ENCODE measurements around the gene CEBPG. TPM values are rescaled to one million over a fixed set of nuclear protein-coding genes. Genes with fewer than 3 reads are reported as not detected.
A peak's percentile ranks its signal among the peaks of the same experiment; 100 is the strongest.

Gene CEBPG
- total and polyA plus RNA-seq, 9 of the 15 experiments (the other 6 are each of a cell fraction or from before 2014, with no cell fraction given), result 9.5 to 34.9 (median 30.9) TPM

- H3K4me3 ChIP-seq, result no peak overlapping the region
- TF ChIP-seq DACH1 (IDR thresholded peaks at IDR 0.05; ENCODE audit: partially characterized antibody) (peak; percentile 87), ZNF518B (CRISPR knock-in tag; IDR thresholded peaks at IDR 0.05) (no peak), HMGN3 (IDR thresholded peaks at IDR 0.05; ENCODE audit: borderline replicate concordance, extremely low read depth, insufficient read length, low read depth, low read length) (no peak), MCM7 (IDR thresholded peaks at IDR 0.05) (no peak), ATF6 (CRISPR knock-in tag; IDR thresholded peaks at IDR 0.05) (no peak), SMAD3 (CRISPR knock-in tag; conservative IDR thresholded peaks at IDR 0.05) (no peak)
- H3K4me2 ChIP-seq (ENCODE audit: insufficient read depth, low read length), result no peak overlapping the region
- H3K9me3 ChIP-seq (replicated peaks; ENCODE audit: control insufficient read depth, insufficient read depth, low read depth, low read length), result no peaks in the 10 kb centered on the region
- intact Hi-C loops (cut with micrococcal nuclease) (no loop called here), in situ Hi-C loops (cut with MboI) (no loop called here)
- no peak for DNase-seq (ENCODE audit: extremely low read depth in 1 of 4, low spot score in 3 of 4)
- no peaks in the 10 kb centered on the region for H4K20me1 ChIP-seq (replicated peaks; ENCODE audit: control insufficient read depth, insufficient read depth, low read length)
- H3K27me3 ChIP-seq (ENCODE audit: control insufficient read depth in 2 of 2, insufficient read depth in 2 of 2, low read length in 2 of 2), result peaks cover 3 to 9% of the 10 kb centered on the region in 2 experiments
- no peaks in the 10 kb centered on the region for H3K4me1 ChIP-seq (replicated peaks in 1 of 2; ENCODE audit: control insufficient read depth in 2 of 2, insufficient read depth in 2 of 2, low read length in 2 of 2)
- ChIA-PET POLR2A (interaction anchor here (0.9 to 1.1 kb wide), 2 partner anchors 9 to 67 kb away, joined by 3 read pairs; no protein-coding TSS in a partner anchor), CTCF (ENCODE audit: low intra/inter-chr PET ratio) (interaction anchor here (0.7 kb wide), 1 partner anchor 212 kb away, joined by 3 read pairs; no protein-coding TSS in a partner anchor)
- no peak overlapping the region for H3K9ac ChIP-seq (ENCODE audit: insufficient read depth in 1 of 2, low read depth in 2 of 2, low read length in 2 of 2)
- no peaks in the 10 kb centered on the region for H3K9me1 ChIP-seq (ENCODE audit: control insufficient read depth, insufficient read depth, low read length)
- WGBS (ENCODE audit: insufficient coverage, low coverage, missing lambda C conversion rate), result 30% methylated on average over 3 of the region's 3 CpGs
- FAIRE-seq, result no peak
- no peak overlapping the region for H3K27ac ChIP-seq (ENCODE audit: extremely low read depth, low read depth, low read length)
- no peak for ATAC-seq
- no peaks in the 10 kb centered on the region for H3K79me2 ChIP-seq (ENCODE audit: control insufficient read depth, insufficient read depth, low read length)
- H2AFZ ChIP-seq (ENCODE audit: low read depth, low read length), result no peak overlapping the region
- BruUV-seq (replicated peaks), result no TSS peak
- H3K36me3 ChIP-seq (ENCODE audit: control insufficient read depth, insufficient read depth, low read length), result no peaks in the 10 kb centered on the region
These were observed 39.2 kb upstream of the CEBPG start for GRCh38 chr19:33334271-33334670.

Data from K562 (cell line).